ENCODE results near the gene NEO1. TPM values are rescaled to one million over a fixed set of nuclear protein-coding genes. Genes with fewer than 3 reads are reported as not detected.

Gene NEO1
- total RNA-seq, 1 donor from 2014 or later = 75.6 TPM

DNA sequence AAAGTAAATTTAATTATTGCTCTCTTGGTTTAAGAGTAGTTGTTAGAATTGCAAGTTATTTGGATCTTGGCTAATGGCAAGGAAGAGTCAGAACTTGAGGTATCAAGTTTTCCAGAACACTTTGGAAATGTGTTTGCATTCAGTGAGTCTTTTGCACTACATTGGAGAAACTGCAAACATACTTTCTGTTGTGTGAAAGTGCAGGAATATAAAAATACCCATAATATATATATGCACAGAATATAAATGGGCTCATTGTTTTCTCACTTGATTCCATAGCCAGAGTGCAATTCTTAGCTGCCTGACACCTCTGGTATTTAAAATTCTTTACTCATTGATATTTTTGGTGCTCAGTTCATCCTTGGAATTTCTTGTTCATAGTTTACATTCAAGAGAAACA lies 223.6 kb downstream of the NEO1 start:
- H3K4me1 Mint-ChIP-seq = no peaks in the 10 kb centered on the region
- no peak for TF ChIP-seq CTCF (conservative IDR thresholded peaks at IDR 0.05)
- no peaks in the 10 kb centered on the region for H3K9me3 Mint-ChIP-seq
- DNase-seq (ENCODE audit: low read depth, low spot score) = no peak
- no peak overlapping the region for H3K4me3 Mint-ChIP-seq
- H3K27ac Mint-ChIP-seq (ENCODE audit: unreplicated experiment) = no peak overlapping the region
- no peaks in the 10 kb centered on the region for H3K27me3 Mint-ChIP-seq (ENCODE audit: low read depth)
- H3K36me3 Mint-ChIP-seq (ENCODE audit: low read depth) = peaks cover 3% of the 10 kb centered on the region

- Mint-ChIP-seq H3K36me3 (ENCODE audit: low read depth) (peaks cover 11% of the 10 kb centered on the region), H3K27me3 (ENCODE audit: low read depth) (no peaks in the 10 kb centered on the region), H3K4me1 (no peaks in the 10 kb centered on the region), H3K27ac (ENCODE audit: unreplicated experiment) (no peak overlapping the region), H3K9me3 (no peaks in the 10 kb centered on the region), H3K4me3 (no peak overlapping the region)
- no peak for TF ChIP-seq CTCF (conservative IDR thresholded peaks at IDR 0.05)
- no peak for DNase-seq (ENCODE audit: low read depth, low spot score)
These were observed 230.5 kb downstream of the NEO1 start for GRCh38 chr15:73282567-73283365.

GRCh38 chr15:73283366-73283962 lies 231.2 kb downstream of the NEO1 start:
- no peaks in the 10 kb centered on the region for H3K27me3 Mint-ChIP-seq (ENCODE audit: low read depth)
- no peak for TF ChIP-seq CTCF (conservative IDR thresholded peaks at IDR 0.05)
- H3K27ac Mint-ChIP-seq (ENCODE audit: unreplicated experiment) = no peak overlapping the region
- no peaks in the 10 kb centered on the region for H3K4me1 Mint-ChIP-seq
- peaks cover 11% of the 10 kb centered on the region for H3K36me3 Mint-ChIP-seq (ENCODE audit: low read depth)
- H3K9me3 Mint-ChIP-seq = no peaks in the 10 kb centered on the region
- no peak for DNase-seq (ENCODE audit: low read depth, low spot score)
- H3K4me3 Mint-ChIP-seq = no peak overlapping the region

- Mint-ChIP-seq H3K9me3 (no peaks in the 10 kb centered on the region), H3K4me3 (no peak overlapping the region), H3K36me3 (ENCODE audit: low read depth) (peaks cover 15% of the 10 kb centered on the region), H3K4me1 (no peaks in the 10 kb centered on the region), H3K27ac (ENCODE audit: unreplicated experiment) (no peak overlapping the region), H3K27me3 (ENCODE audit: low read depth) (no peaks in the 10 kb centered on the region)
- DNase-seq (ENCODE audit: low read depth, low spot score) = no peak
- peak; percentile 38 for TF ChIP-seq CTCF (conservative IDR thresholded peaks at IDR 0.05)
These were observed 231.9 kb downstream of the NEO1 start for GRCh38 chr15:73284090-73284716.

GRCh38 chr15:73286311-73286710 lies 234.0 kb downstream of the NEO1 start:
- Mint-ChIP-seq H3K27me3 (ENCODE audit: low read depth) (no peaks in the 10 kb centered on the region), H3K4me3 (no peak overlapping the region), H3K27ac (ENCODE audit: unreplicated experiment) (peak overlapping the region; percentile 53), H3K4me1 (no peaks in the 10 kb centered on the region), H3K36me3 (ENCODE audit: low read depth) (peaks cover 15% of the 10 kb centered on the region), H3K9me3 (no peaks in the 10 kb centered on the region)
- DNase-seq (ENCODE audit: low read depth, low spot score) = no peak
- TF ChIP-seq CTCF (conservative IDR thresholded peaks at IDR 0.05) = no peak

Measured in neural crest cell (in vitro differentiated cells).